Panc1 (cell line): ENCODE data around the gene OTOP3. TPM values are rescaled to one million over a fixed set of nuclear protein-coding genes. Genes with fewer than 3 reads are reported as not detected.

Experiments used
- ATAC-seq: fragments of 200-7000 bp; cut with Tn5 transposase; 2 replicates; pipeline ENCODE4 v1.9.1; 2020; ENCODE audit warnings: mild to moderate bottlenecking, moderate library complexity
- BruUV-seq: library from RNA; stranded (reverse); fragments of 400-500 nt; replicated peaks from 2 replicates; lab custom pipeline; 2021; lab: Mats Ljungman, UMichigan
- CTCF ChIA-PET: fragments of 300-600 bp; sonication (Branson Sonifier 250); formaldehyde crosslinking; loops from one replicate; lab custom pipeline; 2022; ENCODE audit warnings: antibody characterized with exemption; lab: Charles Lee
- POLR2A ChIA-PET: fragments of 300-600 bp; sonication (Branson Sonifier 250); formaldehyde crosslinking; loops from one replicate; lab custom pipeline; 2022; ENCODE audit warnings: antibody characterized with exemption; lab: Charles Lee
- DNase-seq: peaks from one replicate; pipeline ENCODE4 v3.0.0-alpha.2; 2010; ENCODE audit warnings: low read depth, low spot score
- H3K27ac ChIP-seq: 2 replicates; pipeline ENCODE4 v1.5.1; 2011; ENCODE audit warnings: mild to moderate bottlenecking, low read length, inconsistent platforms
- H3K27me3 ChIP-seq: fragments of 200-500 bp; sonication (Bioruptor generic); 2 replicates; pipeline ENCODE4 v1.6.0; 2014; ENCODE audit warnings: low read length, inconsistent platforms; ENCODE audit not compliant: control insufficient read depth, insufficient read depth
- H3K36me3 ChIP-seq: fragments of 200-500 bp; sonication (Bioruptor generic); 2 replicates; pipeline ENCODE4 v1.5.1; 2014; ENCODE audit warnings: inconsistent platforms, mild to moderate bottlenecking, low read length, moderate library complexity; ENCODE audit not compliant: control insufficient read depth, insufficient read depth
- H3K4me1 ChIP-seq: 2 replicates; pipeline ENCODE4 v1.5.1; 2011; ENCODE audit warnings: inconsistent platforms, mild to moderate bottlenecking, low read length, moderate library complexity; ENCODE audit not compliant: control insufficient read depth, insufficient read depth
- H3K4me3 ChIP-seq, 2 experiments: 2 replicates each; pipeline ENCODE4 v1.5.1; 2011 to 2012; ENCODE audit warnings: low read depth in 2 of 2, low read length in 2 of 2, mild to moderate bottlenecking in 2 of 2, inconsistent platforms in 1 of 2, moderate library complexity in 1 of 2
- H3K9me3 ChIP-seq: fragments of 200-500 bp; sonication (Bioruptor generic); 2 replicates; pipeline ENCODE4 v1.5.1; 2014; ENCODE audit warnings: low read depth, mild to moderate bottlenecking, inconsistent platforms, low read length, moderate library complexity; ENCODE audit not compliant: control insufficient read depth, insufficient read depth
- POLR2AphosphoS5 ChIP-seq: IDR thresholded peaks from 2 replicates; pipeline ENCODE4 v1.6.1; 2012; ENCODE audit warnings: mild to moderate bottlenecking, low read depth, low read length, moderate library complexity
- SIN3A ChIP-seq: IDR thresholded peaks from 2 replicates; pipeline ENCODE4 v1.6.1; 2012; ENCODE audit warnings: low read depth, mild to moderate bottlenecking, low read length, moderate library complexity, borderline replicate concordance; ENCODE audit not compliant: insufficient read depth
- TCF7L2 ChIP-seq: IDR thresholded peaks from 2 replicates; pipeline ENCODE4 v1.6.1; 2011; ENCODE audit warnings: mild to moderate bottlenecking, low read depth, low read length, inconsistent platforms
- in situ Hi-C: cut with HindIII; loops from 2 replicates; pipeline ENCODE4 v1.10.0; 2016; ENCODE audit warnings: low sequenced_read_pairs, low pct_unique_long_range_greater_than_20kb
- intact Hi-C: fragments of 100-400 bp; cut with micrococcal nuclease; formaldehyde crosslinking; loops from one replicate; pipeline ENCODE4 v1.10.0; 2022; ENCODE audit not compliant: unreplicated experiment
- total RNA-seq: library from RNA; stranded (reverse); gene quantifications from one replicate; pipeline ENCODE4 v1.2.1, GENCODE V29; 2021; ENCODE audit not compliant: unreplicated experiment
- TF ChIP-seq, protein P1 (sequence below): fragments of 450-650 bp; IDR thresholded peaks from 2 replicates; pipeline ENCODE4 v1.5.1; 2017; ENCODE audit warnings: mild to moderate bottlenecking
- TF ChIP-seq, protein P2 (sequence below), 2 experiments: IDR thresholded peaks; 2 replicates each; pipeline ENCODE4 v1.6.1; 2011 to 2012; ENCODE audit warnings: low read depth in 2 of 2, control low read depth in 1 of 2, low read length in 1 of 2, mild to moderate bottlenecking in 1 of 2, moderate library complexity in 1 of 2; ENCODE audit not compliant: insufficient read depth in 1 of 2

The OTOP3 gene
- total RNA-seq, 1 experiment from 2014 or later = not detected

DNA sequence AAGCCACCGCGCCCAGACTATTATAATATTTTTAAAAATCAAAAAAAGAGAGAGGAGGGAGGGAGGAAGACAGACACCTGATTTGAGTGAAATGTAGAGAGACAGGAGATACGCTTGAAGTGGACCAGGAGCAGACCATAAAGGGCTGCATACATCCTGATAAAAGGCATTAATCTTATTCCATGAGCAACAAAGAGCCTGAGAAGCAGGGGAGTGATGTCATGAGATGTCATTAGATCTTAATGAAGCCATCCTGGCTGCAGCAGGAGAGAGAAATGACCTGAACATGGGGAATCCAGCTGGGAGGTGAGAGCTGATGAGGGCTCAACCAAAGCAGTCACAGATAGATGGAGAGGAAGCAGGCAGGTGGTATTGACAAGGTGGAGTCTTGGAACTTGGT, 42.1 kb downstream of the OTOP3 start:
- H3K4me3 ChIP-seq = no peak overlapping the region
- no peak for DNase-seq
- no peak for ATAC-seq
- intact Hi-C loops (loop anchor here (10.0 kb wide), 1 partner anchor 127 kb away; the partner anchor contains the start of gene ARMC7), in situ Hi-C loops (no loop called here)
- no peaks in the 10 kb centered on the region for H3K27me3 ChIP-seq
- no peak for TF ChIP-seq SIN3A
- TF ChIP-seq, protein P1, sequence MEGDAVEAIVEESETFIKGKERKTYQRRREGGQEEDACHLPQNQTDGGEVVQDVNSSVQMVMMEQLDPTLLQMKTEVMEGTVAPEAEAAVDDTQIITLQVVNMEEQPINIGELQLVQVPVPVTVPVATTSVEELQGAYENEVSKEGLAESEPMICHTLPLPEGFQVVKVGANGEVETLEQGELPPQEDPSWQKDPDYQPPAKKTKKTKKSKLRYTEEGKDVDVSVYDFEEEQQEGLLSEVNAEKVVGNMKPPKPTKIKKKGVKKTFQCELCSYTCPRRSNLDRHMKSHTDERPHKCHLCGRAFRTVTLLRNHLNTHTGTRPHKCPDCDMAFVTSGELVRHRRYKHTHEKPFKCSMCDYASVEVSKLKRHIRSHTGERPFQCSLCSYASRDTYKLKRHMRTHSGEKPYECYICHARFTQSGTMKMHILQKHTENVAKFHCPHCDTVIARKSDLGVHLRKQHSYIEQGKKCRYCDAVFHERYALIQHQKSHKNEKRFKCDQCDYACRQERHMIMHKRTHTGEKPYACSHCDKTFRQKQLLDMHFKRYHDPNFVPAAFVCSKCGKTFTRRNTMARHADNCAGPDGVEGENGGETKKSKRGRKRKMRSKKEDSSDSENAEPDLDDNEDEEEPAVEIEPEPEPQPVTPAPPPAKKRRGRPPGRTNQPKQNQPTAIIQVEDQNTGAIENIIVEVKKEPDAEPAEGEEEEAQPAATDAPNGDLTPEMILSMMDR = no peak
- TF ChIP-seq, protein P2, sequence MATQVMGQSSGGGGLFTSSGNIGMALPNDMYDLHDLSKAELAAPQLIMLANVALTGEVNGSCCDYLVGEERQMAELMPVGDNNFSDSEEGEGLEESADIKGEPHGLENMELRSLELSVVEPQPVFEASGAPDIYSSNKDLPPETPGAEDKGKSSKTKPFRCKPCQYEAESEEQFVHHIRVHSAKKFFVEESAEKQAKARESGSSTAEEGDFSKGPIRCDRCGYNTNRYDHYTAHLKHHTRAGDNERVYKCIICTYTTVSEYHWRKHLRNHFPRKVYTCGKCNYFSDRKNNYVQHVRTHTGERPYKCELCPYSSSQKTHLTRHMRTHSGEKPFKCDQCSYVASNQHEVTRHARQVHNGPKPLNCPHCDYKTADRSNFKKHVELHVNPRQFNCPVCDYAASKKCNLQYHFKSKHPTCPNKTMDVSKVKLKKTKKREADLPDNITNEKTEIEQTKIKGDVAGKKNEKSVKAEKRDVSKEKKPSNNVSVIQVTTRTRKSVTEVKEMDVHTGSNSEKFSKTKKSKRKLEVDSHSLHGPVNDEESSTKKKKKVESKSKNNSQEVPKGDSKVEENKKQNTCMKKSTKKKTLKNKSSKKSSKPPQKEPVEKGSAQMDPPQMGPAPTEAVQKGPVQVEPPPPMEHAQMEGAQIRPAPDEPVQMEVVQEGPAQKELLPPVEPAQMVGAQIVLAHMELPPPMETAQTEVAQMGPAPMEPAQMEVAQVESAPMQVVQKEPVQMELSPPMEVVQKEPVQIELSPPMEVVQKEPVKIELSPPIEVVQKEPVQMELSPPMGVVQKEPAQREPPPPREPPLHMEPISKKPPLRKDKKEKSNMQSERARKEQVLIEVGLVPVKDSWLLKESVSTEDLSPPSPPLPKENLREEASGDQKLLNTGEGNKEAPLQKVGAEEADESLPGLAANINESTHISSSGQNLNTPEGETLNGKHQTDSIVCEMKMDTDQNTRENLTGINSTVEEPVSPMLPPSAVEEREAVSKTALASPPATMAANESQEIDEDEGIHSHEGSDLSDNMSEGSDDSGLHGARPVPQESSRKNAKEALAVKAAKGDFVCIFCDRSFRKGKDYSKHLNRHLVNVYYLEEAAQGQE (IDR thresholded peaks at IDR 0.05; ENCODE audit: insufficient read depth in 1 of 2, low read depth in 2 of 2, low read length in 1 of 2) = no peak
- TF ChIP-seq POLR2AphosphoS5 = no peak
- TF ChIP-seq TCF7L2 = no peak
- ChIA-PET CTCF (interaction anchor here (0.6 kb wide), 1 partner anchor 28 kb away, joined by 3 read pairs; no protein-coding TSS in a partner anchor), POLR2A (no interaction called here)
- no peaks in the 10 kb centered on the region for H3K36me3 ChIP-seq
- BruUV-seq = no TSS peak
- H3K9me3 ChIP-seq = no peaks in the 10 kb centered on the region
- H3K27ac ChIP-seq = no peak overlapping the region
- H3K4me1 ChIP-seq = peaks cover 11% of the 10 kb centered on the region

DNA sequence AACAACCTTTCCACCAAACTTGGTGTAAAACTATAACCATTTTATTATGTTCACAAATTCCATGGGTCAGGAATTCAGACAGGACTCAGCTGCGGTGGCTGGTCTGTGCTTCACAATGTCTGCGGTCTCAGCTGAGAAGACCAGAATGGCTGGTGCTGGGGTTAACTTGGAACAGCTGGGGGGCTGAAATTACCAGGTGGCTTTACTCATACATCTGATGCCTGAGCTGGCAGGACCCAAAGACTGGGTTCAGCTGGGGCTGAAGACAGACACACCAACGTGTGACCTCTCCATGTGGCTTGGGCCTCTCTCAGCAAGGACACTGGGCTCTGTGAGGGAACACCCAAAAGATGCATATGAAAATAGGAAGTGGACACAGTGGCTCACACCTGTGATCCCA, 42.5 kb downstream of the OTOP3 start:
- Histone ChIP-seq H3K4me3 (no peak overlapping the region), H3K27ac (no peak overlapping the region), H3K36me3 (no peaks in the 10 kb centered on the region), H3K4me1 (peaks cover 11% of the 10 kb centered on the region), H3K9me3 (no peaks in the 10 kb centered on the region), H3K27me3 (no peaks in the 10 kb centered on the region)
- DNase-seq (no peak), ATAC-seq (no peak)
- no peak for TF ChIP-seq SIN3A
- TF ChIP-seq, protein P1 = no peak
- CTCF ChIA-PET = interaction anchor here (2.1 kb wide), 1 partner anchor 17 kb away, joined by 16 read pairs; no protein-coding TSS in a partner anchor
- intact Hi-C loops = loop anchor here (10.0 kb wide), 1 partner anchor 127 kb away; the partner anchor contains the start of gene ARMC7
- BruUV-seq = no TSS peak
- in situ Hi-C loops = no loop called here
- POLR2A ChIA-PET = no interaction called here
